Islet precursor cell (in vitro differentiated cells): ENCODE results near the gene UNC5CL.

Experiments used
- DNase-seq: peaks from one replicate; pipeline ENCODE4 v3.0.0-alpha.2; 2018

Gene UNC5CL

DNA sequence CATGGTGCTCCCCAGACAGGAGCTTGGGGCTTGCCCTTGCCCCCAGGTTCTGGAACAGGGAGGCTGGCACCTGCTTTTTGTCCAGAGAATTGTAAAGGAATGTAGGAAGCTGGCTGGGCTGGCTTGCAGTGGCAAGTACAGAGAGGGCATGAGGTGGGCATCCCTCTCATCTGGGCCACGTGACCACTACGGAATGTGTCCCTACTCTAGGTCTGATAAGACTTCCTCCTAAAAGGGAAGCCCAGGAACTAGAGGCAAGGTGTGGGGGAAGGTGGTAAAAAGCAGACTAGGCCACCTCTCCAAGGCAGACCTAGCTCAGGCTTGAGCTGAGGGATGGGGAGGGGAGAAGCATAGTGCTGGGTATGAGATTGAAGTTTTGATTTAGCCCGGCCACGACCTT, 38.8 kb downstream of the UNC5CL start:
- DNase-seq: peak; percentile 21

DNA sequence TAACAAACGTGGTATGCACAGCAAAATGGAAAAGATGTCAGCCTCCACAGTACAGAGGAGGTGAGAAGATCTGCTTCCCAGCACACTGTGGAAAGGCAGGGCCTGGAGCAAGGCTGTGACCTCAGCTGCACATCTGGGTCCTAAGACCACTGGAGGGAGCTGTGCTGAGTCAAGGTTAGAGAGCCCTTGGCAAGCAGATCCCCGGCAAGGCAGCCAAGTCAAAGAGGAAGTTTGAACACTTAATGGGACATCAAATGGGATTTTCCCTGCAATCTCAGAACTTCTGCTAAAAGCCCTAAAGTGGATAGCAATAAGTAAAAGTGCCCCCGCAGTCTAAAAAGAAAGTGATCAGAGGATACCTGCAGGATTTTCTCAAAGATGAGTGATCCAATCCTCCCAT, 39.5 kb downstream of the UNC5CL start:
- DNase-seq: peak; percentile 91

DNA sequence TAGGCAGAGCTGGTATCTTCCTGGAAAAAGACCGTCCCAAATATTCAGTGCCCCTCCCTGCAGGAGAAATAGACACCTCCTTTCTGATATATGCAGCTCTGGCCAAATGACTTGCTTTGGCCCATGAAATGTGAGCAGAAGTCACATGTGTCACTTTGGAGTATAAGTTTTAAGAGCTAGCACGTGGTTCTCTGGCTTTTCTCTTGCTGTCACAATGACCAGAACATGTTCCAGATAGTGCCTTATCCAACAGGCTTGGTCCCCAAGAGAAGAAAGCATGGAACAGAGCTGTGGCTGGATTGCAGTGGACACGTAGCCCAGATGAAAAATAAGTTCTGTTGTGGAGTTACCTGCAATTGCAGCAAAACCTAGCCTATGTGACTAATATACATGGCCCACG, 40.4 kb downstream of the UNC5CL start:
- DNase-seq: peak; percentile 44

DNA sequence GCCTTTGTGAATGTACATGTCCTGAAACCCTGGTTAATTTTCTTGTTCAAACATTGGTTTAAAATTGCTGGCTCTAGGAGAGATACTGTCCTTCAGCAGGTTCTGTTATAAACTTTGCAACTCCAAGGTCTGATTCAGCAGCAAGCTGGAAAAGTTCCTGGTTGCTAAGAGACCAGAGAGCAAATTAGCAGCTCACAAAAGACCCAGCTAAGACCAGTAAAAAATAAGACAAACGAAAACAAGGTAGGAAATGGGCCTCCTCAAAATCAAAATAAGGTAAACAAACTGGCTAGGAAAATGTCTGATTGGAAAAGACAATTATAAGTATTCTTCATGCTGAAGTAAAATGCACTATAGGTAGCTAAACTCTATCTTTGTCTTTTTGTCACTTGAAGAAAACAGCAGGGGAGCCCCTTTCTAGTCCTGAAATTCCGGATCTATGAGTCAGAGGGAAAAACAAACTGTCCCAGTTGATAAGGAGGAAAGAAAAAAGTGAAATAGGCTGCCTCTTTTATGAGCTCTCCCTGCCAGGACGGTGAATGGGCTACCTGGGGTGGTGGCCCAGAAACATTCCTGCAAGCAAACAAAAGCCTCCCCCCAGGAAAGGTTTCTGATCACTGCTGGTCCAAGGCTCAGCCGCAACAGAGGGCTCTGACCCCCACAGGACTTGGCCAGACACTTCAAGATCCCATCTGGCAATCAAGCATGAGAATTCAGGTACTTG, 41.6 kb downstream of the UNC5CL start:
- DNase-seq: peak; percentile 92

DNA sequence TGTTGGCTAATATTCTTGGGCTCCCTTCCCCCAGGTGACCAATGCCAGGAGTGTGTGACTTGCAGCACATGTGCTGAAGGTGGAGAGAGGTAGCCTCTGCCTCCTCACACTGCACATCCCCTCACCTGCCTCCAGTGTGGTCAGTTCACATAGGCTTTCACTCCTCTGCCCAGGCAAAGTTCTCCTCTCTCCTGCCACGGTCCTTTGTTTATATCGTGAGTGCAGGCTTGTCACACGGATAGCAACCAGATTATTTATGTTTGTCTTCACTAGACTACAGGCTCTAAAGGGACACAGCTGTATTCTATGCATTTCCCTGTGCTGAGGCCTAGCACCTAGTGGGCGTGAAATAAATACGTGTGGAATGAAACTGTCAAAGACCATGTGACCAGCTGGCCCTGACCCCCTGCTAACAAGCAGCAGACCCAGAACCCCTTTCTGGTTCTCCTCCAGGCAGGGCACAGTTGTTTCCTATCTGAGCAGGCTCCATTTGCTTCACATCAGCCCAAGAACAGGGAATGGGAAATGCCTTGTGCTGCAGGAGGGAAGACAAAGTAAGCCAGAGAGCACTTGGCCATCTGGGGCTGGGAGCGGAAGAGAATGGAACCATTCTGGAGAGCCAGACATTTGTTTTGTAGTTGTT, 42.3 kb downstream of the UNC5CL start:
- DNase-seq: peak; percentile 69

DNA sequence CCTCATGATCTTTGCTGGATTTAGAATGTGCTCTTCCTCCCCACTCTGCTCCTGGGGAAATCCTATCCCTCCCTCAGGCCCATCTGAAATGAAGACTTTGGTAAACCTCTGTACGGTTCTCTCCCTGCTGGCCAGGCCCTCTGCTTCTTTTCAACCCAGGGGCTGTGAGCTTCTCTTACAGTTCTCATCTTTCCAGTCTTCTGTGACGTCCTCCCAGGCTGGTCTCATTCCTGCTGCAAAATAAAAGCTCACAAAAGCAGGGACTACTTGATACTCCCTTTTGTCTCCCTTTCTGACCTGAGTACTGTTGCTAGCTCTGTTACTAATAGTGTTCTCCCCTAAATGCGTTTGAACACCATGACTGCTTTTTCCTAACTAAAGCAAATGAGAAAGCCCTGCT, 46.3 kb downstream of the UNC5CL start:
- DNase-seq: no peak

DNA sequence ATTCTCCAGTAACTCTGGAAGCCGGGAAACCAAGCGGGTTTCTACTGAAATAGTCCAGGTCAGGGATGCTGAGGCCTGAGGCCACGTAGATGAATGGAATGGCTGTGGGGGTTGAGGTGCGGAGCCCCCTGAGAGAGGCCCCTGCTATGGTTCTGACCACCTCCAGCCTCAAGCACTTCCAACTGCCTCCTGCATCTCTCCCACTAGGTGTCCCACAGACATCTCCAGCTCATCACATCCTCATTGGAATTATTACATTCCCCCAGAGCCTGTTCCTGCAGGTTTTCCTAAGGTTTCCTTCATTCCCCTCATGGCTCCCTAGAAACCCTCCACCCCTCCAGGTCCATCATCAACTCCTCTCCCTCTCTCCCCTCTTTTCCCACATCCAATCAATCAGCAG, 48.7 kb downstream of the UNC5CL start:
- DNase-seq: no peak

DNA sequence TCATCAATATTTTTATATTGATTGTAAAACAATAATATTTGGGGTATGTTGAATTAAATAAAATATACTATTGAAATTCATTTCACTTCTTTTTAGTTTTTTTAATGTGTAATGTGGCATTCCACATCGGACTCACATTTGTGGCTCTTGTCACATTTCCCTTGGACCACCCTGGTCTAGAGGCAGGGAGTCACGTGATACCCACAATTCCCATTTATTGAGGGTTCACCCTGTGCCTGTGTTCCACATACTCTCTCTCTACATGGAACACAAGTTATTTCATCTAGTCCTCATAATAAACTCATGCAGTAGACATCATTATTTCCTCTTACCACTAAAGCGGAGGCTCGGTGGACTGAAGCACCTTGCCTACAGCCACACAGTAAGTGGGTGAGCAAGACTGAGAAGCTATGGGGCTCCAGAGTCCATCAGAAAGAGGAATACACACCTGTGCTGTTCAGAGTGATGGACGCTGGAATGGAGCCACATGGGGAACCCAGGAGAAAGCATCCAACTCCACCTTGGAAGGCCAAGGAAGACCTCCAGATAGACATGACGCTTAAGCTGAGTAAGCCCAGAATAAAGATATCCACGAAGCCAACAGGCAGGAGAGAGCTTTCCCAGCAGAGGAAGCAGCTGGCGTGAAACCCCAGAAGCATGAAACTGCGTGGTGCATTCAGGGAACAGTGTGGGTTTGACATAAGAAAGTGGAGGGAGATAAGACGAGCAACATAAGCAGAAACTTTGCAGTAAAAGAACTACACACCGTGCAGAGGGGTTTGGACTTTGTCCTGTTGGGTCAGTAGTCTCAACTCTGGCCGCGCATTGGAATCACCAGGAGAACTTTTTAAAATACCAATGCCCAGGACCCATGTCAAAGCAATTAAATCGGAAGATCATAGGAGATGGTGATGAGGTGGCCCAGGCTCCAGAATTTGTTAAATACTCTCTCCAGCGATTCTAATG, 49.5 kb downstream of the UNC5CL start:
- DNase-seq: no peak

DNA sequence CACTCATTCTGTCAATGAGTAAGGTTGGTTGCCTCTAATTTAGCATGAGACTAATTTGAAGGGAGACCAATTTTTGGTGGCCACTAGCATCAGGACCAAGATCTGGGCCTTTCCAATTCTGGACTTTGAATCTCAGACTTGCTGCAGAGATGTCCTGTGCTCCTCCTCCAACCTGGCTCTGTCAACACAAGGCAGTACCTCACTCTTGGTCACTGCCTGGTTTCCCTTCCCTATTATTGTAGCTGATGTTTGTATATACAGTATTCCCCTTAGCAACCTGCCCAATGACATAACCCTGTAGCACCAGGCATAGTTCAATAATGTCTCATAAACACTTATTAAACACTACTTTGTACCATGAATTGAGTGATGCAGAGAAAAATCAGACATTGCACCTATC, 50.4 kb downstream of the UNC5CL start:
- no peak for DNase-seq

DNA sequence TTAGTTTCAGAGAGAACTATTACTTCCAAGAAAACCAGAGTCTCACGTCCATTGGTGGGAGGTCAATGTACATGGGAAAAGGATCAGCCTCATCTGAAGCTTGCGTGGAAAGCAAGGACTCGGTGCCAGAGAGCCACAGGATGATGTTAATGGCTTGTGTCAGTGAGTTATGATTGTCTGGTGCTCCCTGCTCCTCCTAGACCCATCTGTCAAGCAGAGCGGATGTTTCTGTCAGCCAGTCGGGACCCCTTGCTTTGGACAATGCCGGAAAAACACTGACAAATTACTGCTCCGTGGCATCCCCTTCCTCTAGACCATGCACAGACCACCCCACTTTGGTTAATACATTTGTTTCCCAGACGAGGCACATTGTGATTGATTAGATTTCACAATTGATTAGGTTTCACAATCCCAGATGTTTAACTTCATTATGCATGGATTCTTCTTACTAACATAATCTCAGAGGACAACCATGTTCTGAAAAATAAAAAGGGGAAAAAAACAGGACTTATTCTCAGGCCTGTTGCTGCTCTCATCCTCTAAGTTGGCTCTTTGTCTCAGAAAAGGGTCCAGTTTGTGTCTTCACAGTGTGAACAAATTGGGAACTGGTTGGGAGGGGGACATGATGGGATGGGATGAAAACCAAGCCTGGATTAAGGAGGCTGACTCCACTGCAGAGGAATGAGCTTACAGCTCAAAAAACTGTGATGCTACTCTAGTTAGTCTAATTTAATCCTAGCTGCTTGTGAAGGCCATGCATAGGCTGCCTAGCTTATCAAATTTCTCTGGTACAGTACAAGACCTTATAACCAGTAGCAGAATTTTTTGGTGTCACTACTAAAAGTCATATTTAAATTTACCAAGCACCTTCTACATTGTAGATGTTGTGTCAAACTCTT, 51.9 kb downstream of the UNC5CL start:
- no peak for DNase-seq

DNA sequence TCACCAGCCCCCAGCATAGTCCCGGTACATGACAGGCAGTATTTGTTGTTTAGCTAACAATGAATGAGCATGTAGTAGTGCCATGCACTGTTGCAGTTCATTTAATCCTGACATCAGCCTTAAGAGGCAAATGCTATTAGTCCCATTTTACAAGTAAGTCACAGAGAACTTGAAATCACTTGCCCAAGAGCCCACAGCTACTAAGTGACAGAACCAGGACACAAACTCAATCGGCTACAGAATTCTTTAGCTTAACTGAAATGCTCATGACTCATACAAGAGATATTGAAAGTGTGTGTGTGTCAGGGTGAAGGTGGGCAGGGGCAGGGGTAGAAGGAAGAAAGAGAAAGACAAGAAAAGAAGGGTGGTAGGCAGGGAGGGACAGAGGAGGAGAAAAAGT, 52.7 kb downstream of the UNC5CL start:
- DNase-seq: no peak

DNA sequence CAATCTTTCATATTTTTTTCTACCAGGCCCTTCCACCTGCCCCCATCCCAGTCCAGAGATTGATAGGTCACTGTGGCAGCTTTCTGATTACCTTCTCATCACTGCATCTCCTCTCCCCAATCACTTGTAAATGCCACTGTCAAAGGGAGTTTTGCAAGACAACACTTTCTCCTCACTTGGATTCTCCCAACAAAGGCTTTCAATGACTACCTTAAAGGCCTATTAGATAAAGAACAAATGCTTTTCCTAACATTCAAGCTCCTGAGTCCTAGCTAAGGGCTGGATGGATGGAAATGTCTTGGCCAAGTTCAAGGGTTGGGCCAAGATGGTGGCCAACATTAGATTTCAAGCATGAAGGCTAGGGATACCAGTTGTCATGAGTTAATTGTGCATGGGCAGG, 55.3 kb downstream of the UNC5CL start:
- DNase-seq: no peak

DNA sequence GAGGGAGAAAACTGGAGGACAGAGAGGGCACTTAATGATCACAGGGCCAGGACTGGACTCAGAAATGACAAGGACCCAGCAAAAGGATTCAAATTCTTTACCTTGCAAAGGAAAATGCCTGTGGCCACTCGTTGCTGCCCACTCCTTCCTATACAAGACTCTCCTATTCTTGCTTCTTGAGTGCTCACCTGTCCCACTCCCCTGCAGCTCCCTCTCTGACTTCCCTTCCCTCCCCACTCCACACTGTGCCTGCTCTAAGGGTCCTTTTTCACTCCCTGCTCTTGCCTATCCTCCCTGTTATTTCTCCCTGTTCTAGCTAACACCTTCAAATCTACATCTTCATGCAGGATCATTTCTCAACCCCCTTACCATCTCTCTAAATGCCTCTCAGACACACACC, 56.1 kb downstream of the UNC5CL start:
- no peak for DNase-seq

DNA sequence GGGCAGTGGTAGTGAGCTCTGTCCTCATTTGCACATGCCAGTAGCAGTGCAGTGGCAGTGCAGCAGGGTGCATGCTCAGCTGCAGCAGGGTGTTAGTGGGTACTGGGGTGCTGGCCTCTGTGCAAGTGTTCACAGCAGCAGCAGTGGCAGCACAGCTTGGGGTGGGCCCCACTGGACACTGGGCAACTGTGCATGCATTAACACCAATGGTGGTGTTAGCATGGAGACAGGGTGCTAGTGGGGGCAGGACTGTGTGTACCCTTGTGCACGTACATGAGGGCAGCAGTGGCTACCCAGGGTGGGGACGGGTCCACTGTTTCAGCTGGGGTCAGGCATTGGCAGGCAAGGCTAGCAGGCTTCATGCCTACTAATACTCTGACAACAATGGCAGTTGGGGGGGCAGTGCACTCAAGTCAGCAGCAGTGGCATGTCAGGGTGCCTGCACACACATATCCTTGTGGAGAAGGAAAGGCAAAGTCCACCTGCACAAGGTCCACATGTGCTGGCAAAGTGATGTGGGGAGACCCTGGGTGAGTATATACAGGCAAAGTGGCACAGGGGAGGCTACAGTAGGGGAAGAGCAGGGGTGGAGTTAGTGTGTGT, 60.2 kb downstream of the UNC5CL start:
- DNase-seq: no peak

DNA sequence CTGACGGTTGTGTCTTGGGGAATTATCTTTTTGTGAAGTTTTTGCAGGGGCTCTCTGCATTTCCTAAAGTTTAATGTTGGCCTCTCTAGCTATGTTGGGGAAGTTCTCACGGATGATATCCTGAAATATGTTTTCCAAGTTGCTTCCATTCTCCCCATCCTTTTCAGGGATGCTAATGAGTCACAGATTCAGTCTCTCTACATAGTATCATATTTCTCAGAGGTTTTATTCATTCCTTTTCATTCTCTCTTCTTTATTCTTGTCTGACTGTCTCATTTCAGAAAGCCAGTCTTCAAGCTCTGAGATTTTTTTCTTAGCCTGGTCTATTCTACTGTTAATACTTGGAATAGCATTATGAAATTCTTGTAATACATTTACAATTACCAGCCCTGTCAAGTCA, 61.3 kb downstream of the UNC5CL start:
- DNase-seq: no peak

DNA sequence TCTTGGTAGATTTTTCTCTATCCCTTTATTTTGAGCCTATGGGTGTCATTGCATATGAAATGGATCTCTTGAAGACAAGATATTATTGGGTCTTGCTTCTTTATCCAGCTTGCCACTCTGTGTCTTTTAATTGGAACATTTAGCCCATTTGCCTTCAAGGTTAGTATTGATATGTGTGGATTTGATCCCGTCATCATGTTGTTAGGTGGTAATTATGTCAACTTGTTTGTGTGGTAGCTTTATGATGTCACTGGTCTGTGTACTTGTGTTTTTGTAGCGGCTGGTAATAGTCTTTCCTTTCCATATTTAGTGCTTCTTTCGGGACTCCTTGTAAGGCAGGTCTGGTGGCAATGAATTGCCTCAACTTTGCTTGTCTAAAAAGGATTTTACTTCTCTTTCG, 61.9 kb downstream of the UNC5CL start:
- DNase-seq: no peak
